NT2/D1 (cell line): ENCODE data around the gene FARS2.

ENCODE experiments used
- DNase-seq: peaks from one replicate; pipeline ENCODE4 v3.0.0-alpha.2; 2011; ENCODE audit warnings: low read depth, low spot score
- H3K27me3 ChIP-seq: 2 replicates; pipeline ENCODE4 v1.6.0; 2011; ENCODE audit warnings: mild to moderate bottlenecking; ENCODE audit not compliant: insufficient read length, insufficient read depth
- H3K36me3 ChIP-seq: 2 replicates; pipeline ENCODE4 v1.6.1; 2011; ENCODE audit warnings: mild to moderate bottlenecking, low read length, mixed read lengths; ENCODE audit not compliant: insufficient read depth, insufficient read length
- H3K4me1 ChIP-seq: 2 replicates; pipeline ENCODE4 v1.5.1; 2011; ENCODE audit not compliant: insufficient read depth, insufficient read length
- H3K4me3 ChIP-seq: 2 replicates; pipeline ENCODE4 v1.5.1; 2011; ENCODE audit warnings: low read depth; ENCODE audit not compliant: insufficient read length
- H3K9ac ChIP-seq: 2 replicates; pipeline ENCODE4 v1.6.0; 2011; ENCODE audit warnings: low read depth; ENCODE audit not compliant: insufficient read length
- H3K9me3 ChIP-seq: 2 replicates; pipeline ENCODE4 v1.5.1; 2011; ENCODE audit warnings: mild to moderate bottlenecking, low read length; ENCODE audit not compliant: insufficient read depth
- SUZ12 ChIP-seq: IDR thresholded peaks from 2 replicates; pipeline ENCODE4 v1.6.1; 2011; ENCODE audit not compliant: insufficient read length, insufficient read depth; ENCODE audit errors: extremely low read depth
- YY1 ChIP-seq: IDR thresholded peaks from 2 replicates; pipeline ENCODE4 v1.6.1; 2011; ENCODE audit not compliant: insufficient read length, insufficient read depth
- ZNF274 ChIP-seq: IDR thresholded peaks from 2 replicates; pipeline ENCODE4 v1.6.1; 2011; ENCODE audit warnings: mild to moderate bottlenecking, low read depth, low read length

FARS2 gene

DNA sequence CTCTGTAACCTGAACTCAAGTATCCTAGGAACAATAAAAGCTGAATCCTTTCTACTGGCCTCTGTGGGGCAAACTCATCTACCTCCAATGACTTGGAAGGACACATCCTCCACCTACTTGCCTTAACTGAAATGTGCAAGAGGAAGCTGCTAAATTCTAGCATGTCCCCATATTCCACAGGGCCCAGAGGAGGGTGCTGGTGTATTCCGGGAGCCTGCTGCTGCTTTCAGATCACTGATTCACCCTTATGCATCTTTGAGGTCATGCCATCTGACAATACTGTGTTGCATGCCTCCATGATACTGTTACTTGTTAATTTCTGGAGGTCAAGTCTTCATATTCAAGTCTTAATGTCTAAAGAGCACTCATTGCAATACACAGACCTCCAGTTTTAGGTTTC, 40.9 kb upstream of the FARS2 start:
- no peak for TF ChIP-seq SUZ12
- no peak for TF ChIP-seq ZNF274
- TF ChIP-seq YY1 = no peak
- no peak overlapping the region for H3K9ac ChIP-seq
- H3K4me1 ChIP-seq = no peaks in the 10 kb centered on the region
- no peaks in the 10 kb centered on the region for H3K27me3 ChIP-seq
- H3K9me3 ChIP-seq = no peaks in the 10 kb centered on the region
- peaks cover 24% of the 10 kb centered on the region for H3K36me3 ChIP-seq
- no peak overlapping the region for H3K4me3 ChIP-seq
- DNase-seq = no peak

DNA sequence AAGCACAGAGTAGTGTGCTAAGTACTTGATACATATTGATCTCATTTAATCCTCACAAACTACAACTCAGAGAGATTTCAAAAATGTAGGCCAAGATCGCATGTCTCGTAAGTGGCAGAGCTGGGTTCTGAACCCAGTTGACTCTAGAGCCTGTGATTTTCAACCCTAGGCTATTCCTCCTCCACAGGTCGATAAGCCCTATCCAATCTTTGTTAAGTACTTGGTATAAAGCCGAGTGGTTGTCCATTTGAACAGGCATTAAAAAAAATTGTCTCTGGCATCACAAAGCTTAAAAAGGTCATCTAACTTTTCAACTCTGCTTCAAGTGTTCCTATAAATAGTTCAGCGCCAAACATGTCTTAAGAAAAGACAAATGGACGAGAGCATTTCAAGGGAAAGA, 38.0 kb upstream of the FARS2 start:
- Histone ChIP-seq H3K36me3 (peaks cover 13% of the 10 kb centered on the region), H3K9me3 (no peaks in the 10 kb centered on the region), H3K9ac (no peak overlapping the region), H3K4me1 (no peaks in the 10 kb centered on the region), H3K4me3 (no peak overlapping the region), H3K27me3 (no peaks in the 10 kb centered on the region)
- TF ChIP-seq YY1 (no peak), SUZ12 (no peak), ZNF274 (no peak)
- DNase-seq = no peak

DNA sequence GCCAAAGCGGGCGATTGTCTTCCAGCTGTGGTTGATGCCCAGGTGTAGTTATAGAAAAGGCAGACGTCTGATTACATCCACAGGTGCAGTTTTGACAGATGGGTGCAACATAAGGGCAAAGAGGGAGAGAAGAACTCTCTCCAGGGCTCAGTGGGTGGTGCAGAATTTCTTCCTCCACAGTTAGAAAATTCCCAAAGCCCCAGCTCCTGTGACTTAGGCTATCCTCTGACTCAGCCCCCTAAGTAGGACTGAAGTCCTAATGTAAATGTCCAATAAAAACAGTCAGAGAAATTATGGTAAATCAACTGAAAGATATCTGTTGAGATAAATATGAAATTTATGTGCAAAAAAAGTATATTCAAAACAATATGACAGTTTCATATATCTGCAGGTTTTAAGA, 32.0 kb upstream of the FARS2 start:
- Histone ChIP-seq H3K4me1 (no peaks in the 10 kb centered on the region), H3K27me3 (no peaks in the 10 kb centered on the region), H3K9ac (no peak overlapping the region), H3K9me3 (no peaks in the 10 kb centered on the region), H3K4me3 (no peak overlapping the region), H3K36me3 (no peaks in the 10 kb centered on the region)
- no peak for DNase-seq
- TF ChIP-seq SUZ12 = no peak
- TF ChIP-seq ZNF274 = no peak
- no peak for TF ChIP-seq YY1

DNA sequence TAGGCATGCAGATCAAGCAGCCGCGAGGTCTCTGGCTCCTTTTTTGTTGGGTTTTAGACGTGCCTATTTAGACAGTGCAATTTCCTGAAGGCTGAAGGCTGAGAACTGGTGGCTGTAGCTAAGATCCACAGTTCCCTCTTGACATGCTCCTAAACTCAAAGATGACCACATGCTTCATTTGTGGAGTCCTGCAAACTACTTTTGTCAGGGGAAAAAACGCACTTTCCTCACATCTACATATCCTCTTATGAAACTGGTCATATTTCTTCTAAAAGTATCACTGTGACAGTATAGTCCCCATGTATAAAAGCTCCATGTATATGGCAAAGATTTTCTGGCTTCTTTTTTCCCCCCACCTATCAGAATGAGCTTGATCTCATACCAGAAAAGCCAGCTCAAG, 31.2 kb upstream of the FARS2 start:
- H3K9me3 ChIP-seq = no peaks in the 10 kb centered on the region
- no peaks in the 10 kb centered on the region for H3K4me1 ChIP-seq
- DNase-seq = no peak
- TF ChIP-seq ZNF274 (no peak), YY1 (no peak), SUZ12 (no peak)
- H3K27me3 ChIP-seq = no peaks in the 10 kb centered on the region
- no peak overlapping the region for H3K4me3 ChIP-seq
- H3K9ac ChIP-seq = no peak overlapping the region
- peaks cover 5% of the 10 kb centered on the region for H3K36me3 ChIP-seq

DNA sequence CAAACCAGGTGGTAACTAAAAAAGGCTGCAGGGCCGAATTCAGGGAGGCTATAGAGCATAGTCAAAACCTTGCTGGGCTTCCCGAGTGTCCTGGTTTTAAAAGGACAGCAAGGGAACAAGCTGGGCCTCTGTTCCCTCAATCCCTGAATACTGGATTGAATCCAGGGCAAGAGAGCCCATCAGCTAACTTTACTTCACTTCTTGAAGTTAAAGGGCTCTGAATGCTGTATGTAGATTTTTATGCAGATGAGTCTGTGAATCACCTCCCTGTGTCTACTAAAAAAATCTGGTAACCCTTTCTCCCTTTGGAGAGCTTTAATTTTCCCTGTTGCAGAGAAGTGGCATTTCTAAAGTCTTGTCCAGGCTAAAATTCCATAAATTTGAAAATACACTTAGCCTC, 30.0 kb upstream of the FARS2 start:
- TF ChIP-seq YY1 (no peak), SUZ12 (no peak), ZNF274 (no peak)

DNA sequence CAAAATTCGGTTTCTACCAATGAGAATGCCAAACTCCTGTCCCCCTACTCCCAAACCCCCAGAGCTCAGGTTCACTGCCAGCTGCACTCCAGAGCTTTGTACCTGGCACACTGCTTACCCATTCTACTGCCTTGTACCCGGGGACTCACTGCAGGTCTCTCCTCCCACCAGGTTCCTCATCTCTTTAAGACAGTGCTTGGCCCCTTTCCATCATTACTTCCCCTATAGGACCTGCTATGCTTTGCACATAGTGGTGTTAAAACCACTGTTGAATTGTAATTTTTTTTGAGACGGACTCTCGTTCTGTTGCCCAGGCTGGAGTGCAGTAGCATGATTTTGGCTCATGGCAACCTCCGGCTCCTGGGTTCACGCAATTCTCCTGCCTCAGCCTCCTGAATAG, 26.4 kb upstream of the FARS2 start:
- H3K4me1 ChIP-seq = no peaks in the 10 kb centered on the region
- peaks cover 12% of the 10 kb centered on the region for H3K36me3 ChIP-seq
- no peaks in the 10 kb centered on the region for H3K27me3 ChIP-seq
- H3K4me3 ChIP-seq = no peak overlapping the region
- no peaks in the 10 kb centered on the region for H3K9me3 ChIP-seq
- no peak for TF ChIP-seq ZNF274
- TF ChIP-seq SUZ12 = no peak
- TF ChIP-seq YY1 = no peak
- DNase-seq = no peak
- H3K9ac ChIP-seq = no peak overlapping the region

More for the DNA sequence above, 30.0 kb upstream of the FARS2 start:
- Histone ChIP-seq H3K36me3 (peaks cover 8% of the 10 kb centered on the region), H3K4me3 (no peak overlapping the region), H3K9ac (no peak overlapping the region), H3K27me3 (no peaks in the 10 kb centered on the region), H3K4me1 (no peaks in the 10 kb centered on the region), H3K9me3 (no peaks in the 10 kb centered on the region)
- DNase-seq = no peak

DNA sequence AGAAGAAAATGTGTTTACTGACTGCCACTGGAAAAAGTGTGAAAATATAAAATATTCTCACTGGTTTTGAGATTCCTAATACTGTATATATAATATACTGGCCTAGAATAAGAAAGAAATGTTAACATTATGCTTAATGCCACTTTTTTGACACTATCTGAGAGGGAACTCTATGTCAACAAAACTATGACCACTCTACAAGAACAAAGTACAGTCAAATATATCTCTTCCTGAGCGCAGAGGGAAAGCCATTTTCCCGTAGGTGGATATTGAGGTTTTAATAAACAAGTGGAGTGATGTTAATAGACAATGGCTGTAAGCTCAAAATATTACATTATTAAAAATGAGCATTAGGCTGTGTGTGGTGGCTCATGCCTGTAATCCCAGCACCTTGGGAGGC, 25.5 kb upstream of the FARS2 start:
- Histone ChIP-seq H3K27me3 (no peaks in the 10 kb centered on the region), H3K36me3 (peaks cover 12% of the 10 kb centered on the region), H3K9ac (no peak overlapping the region), H3K4me1 (no peaks in the 10 kb centered on the region), H3K4me3 (no peak overlapping the region), H3K9me3 (no peaks in the 10 kb centered on the region)
- DNase-seq = no peak
- TF ChIP-seq YY1 (no peak), SUZ12 (no peak), ZNF274 (no peak)

DNA sequence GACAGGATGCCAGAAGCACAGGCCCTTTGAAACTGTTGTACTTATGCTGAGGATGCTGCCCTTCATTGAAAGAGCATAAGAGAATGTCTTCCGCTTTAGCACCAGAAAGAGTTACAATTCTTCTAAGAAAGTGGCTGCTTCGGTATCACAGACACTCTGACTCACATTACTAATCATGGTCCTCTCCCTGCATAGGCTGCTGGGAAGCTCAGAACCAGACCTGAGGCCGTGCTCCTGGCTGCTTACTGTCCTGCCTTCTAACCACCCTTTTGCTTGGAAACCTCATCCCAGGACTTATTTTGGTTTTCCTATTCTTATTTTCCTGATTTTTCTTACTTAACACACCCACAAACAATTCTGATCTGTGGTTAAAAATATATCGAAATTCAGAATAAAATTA, 23.5 kb upstream of the FARS2 start:
- no peaks in the 10 kb centered on the region for H3K27me3 ChIP-seq
- DNase-seq = no peak
- peaks cover 12% of the 10 kb centered on the region for H3K36me3 ChIP-seq
- H3K9ac ChIP-seq = no peak overlapping the region
- no peaks in the 10 kb centered on the region for H3K9me3 ChIP-seq
- TF ChIP-seq ZNF274 (no peak), SUZ12 (no peak), YY1 (no peak)
- no peaks in the 10 kb centered on the region for H3K4me1 ChIP-seq
- H3K4me3 ChIP-seq = no peak overlapping the region
